ENCODE measurements around the gene PROK2. TPM values are rescaled to one million over a fixed set of nuclear protein-coding genes. Genes with fewer than 3 reads are reported as not detected.

The PROK2 gene
- total RNA-seq, 1 donor = not detected

- no peak overlapping the region for H3K4me3 ChIP-seq (ENCODE audit: low read depth, low read length)
- TF ChIP-seq, protein P1, sequence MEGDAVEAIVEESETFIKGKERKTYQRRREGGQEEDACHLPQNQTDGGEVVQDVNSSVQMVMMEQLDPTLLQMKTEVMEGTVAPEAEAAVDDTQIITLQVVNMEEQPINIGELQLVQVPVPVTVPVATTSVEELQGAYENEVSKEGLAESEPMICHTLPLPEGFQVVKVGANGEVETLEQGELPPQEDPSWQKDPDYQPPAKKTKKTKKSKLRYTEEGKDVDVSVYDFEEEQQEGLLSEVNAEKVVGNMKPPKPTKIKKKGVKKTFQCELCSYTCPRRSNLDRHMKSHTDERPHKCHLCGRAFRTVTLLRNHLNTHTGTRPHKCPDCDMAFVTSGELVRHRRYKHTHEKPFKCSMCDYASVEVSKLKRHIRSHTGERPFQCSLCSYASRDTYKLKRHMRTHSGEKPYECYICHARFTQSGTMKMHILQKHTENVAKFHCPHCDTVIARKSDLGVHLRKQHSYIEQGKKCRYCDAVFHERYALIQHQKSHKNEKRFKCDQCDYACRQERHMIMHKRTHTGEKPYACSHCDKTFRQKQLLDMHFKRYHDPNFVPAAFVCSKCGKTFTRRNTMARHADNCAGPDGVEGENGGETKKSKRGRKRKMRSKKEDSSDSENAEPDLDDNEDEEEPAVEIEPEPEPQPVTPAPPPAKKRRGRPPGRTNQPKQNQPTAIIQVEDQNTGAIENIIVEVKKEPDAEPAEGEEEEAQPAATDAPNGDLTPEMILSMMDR (IDR thresholded peaks at IDR 0.05; ENCODE audit: insufficient read depth, low read length) = no peak
Measured at GRCh38 chr3:71815340-71816067, 30.6 kb upstream of the PROK2 start.

DNA sequence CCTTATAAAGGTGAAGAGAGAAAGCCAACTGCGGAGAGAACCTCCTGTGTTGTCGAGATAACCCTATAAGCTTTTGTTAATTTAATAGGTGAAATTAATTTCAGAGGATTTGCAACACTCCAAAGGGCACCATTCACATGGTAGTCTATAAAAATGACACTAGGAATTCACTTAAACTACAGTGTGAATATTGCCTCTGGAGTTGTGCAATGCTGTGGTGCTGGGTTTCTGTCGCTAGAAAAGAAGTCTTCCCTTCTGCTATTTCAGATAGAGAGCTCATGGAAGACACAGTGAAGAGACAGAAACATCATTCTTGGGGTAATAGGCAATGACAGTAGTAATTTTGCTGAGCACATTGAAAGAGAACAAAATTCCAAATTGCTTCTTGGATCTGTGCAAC is 28.8 kb upstream of the PROK2 start:
- DNase-seq (ENCODE audit: low read depth) = no peak
- no peak overlapping the region for H3K4me3 ChIP-seq (ENCODE audit: low read depth, low read length)
- TF ChIP-seq, protein P1 (IDR thresholded peaks at IDR 0.05; ENCODE audit: insufficient read depth, low read length) = no peak

More at GRCh38 chr3:71815340-71816067, 30.6 kb upstream of the PROK2 start:
- no peak for DNase-seq (ENCODE audit: low read depth)

GRCh38 chr3:71813073-71813472 is 28.1 kb upstream of the PROK2 start:
- no peak for DNase-seq (ENCODE audit: low read depth)
- no peak overlapping the region for H3K4me3 ChIP-seq (ENCODE audit: low read depth, low read length)
- TF ChIP-seq, protein P1 (IDR thresholded peaks at IDR 0.05; ENCODE audit: insufficient read depth, low read length) = no peak

DNA sequence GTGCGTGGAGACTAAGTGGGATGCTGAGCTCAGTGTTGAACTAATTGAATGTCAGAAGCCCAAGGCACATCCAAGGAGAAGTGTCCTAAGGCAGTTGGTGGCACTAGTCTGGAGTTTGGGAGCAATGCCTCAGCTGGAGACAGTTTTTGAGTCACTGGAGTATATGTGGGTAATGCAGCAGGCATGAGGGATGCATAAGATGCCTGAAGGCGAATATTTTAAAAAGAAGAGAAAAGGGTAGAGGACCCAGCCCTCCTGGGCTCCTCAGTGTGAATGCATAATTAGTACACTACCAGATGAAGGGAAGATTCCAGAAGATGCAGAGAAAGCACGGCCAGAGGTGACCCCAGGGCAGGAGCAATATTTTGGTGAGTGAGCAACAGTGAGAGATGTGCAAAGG is 25.1 kb upstream of the PROK2 start:
- no peak for DNase-seq (ENCODE audit: low read depth)
- no peak overlapping the region for H3K4me3 ChIP-seq (ENCODE audit: low read depth, low read length)
- TF ChIP-seq, protein P1 (IDR thresholded peaks at IDR 0.05; ENCODE audit: insufficient read depth, low read length) = no peak

DNA sequence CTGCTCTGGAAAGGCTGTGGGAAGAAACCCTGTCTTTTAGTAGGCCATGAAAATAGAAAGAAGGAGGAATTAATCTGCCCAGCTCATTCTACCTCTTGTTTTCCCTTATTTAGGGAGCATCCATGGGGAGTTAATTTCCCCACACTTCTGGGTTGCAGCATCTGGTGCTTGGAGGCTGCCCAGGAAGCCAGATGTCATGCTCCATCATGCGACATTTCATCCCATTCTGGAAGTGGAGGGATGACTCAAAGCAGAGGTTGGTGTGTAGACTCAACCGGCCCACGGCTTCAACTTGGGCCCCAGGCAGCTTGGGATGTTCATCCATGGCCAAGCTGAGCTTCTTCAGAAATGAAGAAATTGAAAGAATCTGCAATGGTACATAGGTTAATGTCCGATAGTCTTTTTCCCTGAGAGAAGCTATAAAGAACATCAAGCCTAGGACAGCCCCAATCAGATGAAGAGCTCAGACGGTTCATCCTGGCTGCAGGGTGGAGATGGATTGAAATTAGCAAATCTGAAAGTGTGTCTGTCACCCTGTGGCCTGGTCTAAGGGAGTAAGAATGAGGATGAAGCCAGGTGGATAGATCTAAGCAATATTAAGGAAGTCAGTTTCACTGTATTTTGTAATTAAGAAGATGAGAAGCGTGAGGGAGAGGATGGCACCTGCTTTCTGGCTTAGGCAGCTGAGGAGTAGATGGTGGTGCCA is 24.5 kb upstream of the PROK2 start:
- H3K4me3 ChIP-seq (ENCODE audit: low read depth, low read length) = no peak overlapping the region
- TF ChIP-seq, protein P1 (IDR thresholded peaks at IDR 0.05; ENCODE audit: insufficient read depth, low read length) = no peak
- DNase-seq (ENCODE audit: low read depth) = no peak

GRCh38 chr3:71806736-71807135 is 21.8 kb upstream of the PROK2 start:
- TF ChIP-seq, protein P1 (IDR thresholded peaks at IDR 0.05; ENCODE audit: insufficient read depth, low read length) = no peak
- H3K4me3 ChIP-seq (ENCODE audit: low read depth, low read length) = no peak overlapping the region
- DNase-seq (ENCODE audit: low read depth) = no peak

All from fibroblast of the aortic adventitia (primary cell).